ENCODE results near the gene GSG1L.

DNA sequence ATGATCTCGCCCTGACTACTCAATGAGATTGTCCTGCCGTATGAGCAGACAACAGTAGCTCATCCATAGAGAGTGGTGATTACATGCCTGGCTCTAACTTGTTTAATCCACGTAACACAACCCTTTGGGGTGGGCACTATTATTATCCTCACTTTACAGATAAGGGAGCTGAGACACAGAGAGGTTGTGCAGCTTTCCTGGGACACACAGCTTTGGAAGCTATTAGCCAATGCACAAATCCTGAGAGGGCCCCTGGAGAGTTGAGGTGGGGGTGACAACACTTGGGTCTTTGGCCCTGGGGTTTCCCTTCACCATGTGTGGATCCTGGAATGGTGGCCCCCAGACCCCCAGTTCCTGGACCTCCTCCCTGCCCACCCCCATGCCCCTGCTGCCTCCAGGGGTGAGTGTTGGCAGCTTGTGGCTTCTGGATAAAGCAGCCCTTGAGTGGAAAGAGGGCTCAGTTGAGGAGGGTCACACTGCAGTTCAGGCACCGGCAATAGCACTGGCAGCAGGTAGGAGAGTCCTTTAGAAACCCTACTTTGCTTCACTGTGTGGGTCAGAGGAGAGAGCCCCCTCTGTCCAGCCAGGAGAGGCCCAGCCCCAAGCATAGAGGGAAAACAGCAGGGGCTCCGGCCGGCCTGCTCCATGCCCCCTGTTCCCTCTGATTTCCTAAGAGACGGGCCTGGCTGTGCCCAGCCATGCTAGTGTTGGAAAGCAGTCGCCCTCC is 282.9 kb downstream of the GSG1L start:
- TF ChIP-seq POLR2AphosphoS5 (IDR thresholded peaks at IDR 0.05; ENCODE audit: low read depth, low read length): no peak
- TF ChIP-seq TAF1 (IDR thresholded peaks at IDR 0.05; ENCODE audit: low read depth, low read length): no peak
- no peak for TF ChIP-seq POLR2A (IDR thresholded peaks at IDR 0.05; ENCODE audit: low read depth, low read length)
- TF ChIP-seq POU2F2 (IDR thresholded peaks at IDR 0.05; ENCODE audit: low read depth, low read length): no peak
- no peak for TF ChIP-seq PAX5 (IDR thresholded peaks at IDR 0.05; ENCODE audit: insufficient read depth, low read length, severe bottlenecking)
